Mucosa of gallbladder (tissue), 1 donor: ENCODE data around the gene PRKCZ. TPM values are rescaled to one million over a fixed set of nuclear protein-coding genes. Genes with fewer than 3 reads are reported as not detected.
A peak's percentile ranks its signal among the peaks of the same experiment; 100 is the strongest.

ENCODE experiments used
- DNase-seq: peaks from one replicate; pipeline ENCODE4 v3.0.0-alpha.2; 2020; ENCODE audit warnings: low spot score
- total RNA-seq: library from RNA; stranded (reverse); gene quantifications from one replicate; pipeline ENCODE4 v1.2.1, GENCODE V29; 2021
- donor health status: DM: no; HTN: no; CAD: no.

Gene PRKCZ
- 29.8 TPM for total RNA-seq

DNA sequence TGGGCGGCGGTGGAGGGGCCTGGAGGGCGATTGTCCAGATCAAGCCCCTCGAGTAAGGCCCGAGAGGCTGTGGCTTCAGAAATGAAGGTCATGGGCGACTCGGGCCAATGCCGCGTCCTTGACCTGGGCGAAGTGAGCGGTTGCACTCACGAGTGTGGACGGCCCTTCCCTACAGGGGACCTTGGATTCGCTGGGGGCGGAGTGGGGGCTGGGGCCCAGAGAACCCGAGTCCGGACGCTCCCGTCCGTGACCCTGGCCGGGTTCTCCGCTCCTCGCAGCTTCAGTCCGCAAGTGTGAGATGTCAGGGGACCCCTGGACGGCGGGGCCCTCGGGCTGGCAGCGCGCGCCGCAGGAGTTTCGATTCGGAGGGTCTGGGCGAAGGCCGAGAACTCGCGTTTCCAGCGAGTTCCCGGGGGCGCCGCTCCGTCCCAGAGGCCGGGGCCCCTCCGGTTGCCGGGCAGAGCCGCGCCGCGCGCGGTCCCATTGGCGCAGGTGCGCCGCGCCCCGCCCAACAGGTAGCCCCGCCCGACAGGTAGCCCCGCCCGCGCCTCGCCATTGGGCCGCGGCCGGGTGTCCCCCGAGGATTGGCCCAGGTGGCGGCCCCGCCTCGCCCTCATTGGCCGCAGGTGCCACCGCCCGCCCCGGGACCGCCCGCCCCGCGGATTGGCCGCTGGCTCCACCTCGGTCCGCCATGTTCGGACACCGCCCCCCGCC, at the start of gene PRKCZ:
PRKCZ (plus strand) TSS at position 694 of the 714 bp plus-strand sequence. CDS start 220 bp downstream, outside the sequence.
- peak; percentile 92 for DNase-seq

DNA sequence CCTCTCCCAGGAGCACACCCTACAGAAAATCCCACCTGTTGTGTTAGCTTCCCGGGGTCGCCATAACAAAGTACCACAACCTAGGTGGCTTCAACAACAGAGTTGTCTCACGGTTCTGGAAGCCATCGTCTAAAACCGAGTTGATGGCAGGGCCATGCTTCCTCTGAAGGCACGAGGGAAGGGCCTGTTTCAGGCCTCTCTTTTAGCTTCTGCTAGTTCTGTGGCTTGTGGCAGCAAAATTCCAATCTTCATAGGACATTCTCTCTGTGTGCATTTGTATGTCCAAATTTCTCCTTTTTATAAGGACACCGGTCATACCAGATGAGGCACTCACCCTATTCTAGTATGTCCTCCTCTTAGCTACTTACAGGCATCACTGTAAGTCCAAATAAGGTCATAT, 49.8 kb upstream of the PRKCZ start:
- no peak for DNase-seq

- DNase-seq, result no peak
Measured at GRCh38 chr1:2000850-2001249, 49.4 kb upstream of the PRKCZ start.

DNA sequence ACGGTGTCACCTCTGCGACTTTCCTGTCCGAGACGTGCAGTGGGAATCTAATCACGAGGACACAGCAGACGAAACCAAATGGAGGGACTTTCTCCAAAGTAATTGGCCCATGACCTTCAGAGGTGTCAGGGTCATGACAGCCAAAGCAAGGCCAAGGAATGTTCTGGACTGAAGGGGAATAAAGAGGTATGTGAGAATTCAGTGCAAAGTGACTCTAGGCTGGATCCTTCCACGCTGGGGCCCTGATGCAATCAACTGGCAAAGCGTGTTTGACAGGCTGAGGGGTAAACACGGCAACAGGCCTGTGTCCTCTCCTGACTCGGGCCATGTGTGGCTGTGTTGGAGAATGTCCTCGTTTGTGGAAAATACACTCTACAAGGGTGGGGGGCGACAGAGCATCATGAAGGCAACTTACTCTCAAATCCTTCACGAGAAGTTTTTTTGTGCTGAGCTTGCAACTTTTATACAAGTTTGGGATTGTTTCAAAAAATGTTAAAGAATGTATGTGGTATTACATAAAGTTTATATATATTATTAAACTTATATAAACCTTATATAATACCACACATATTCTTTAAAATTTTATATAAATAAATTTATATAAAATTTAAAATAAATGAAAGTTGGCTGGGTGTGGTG, 48.3 kb upstream of the PRKCZ start:
- no peak for DNase-seq

DNA sequence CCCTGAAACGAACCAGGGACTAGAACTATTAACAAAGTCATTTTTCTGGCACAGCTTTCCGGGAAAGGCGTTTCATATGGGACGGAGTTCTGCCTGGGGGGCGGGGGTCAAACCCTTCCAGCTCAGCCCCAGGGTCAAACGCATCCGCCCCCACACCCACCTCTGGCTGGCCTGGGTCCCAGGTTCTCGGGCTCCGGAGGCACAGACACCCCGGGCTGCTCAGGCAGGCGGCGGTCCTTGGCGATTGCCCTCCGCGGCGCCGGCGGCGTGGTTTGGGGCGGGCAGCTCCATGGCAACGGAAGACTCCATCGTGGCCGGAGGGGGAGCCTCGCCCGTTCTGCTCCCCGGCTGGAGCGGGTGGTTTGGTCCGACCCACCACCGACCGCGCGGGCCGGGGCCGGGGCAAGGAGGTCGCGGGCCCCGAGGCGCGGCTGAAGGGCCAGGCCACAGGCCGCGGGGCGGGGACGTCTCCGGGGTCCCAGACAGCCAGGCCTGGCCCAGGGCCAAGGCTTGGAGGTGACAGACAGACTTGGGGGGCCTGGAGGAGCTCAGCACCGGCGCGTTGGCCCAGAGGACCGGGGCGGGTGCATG, 46.6 kb upstream of the PRKCZ start, which contains the start of gene CFAP74:
CFAP74 (minus strand) TSS at position 246 of the 591 bp plus-strand sequence. CDS start 12,830 bp downstream, outside the sequence.
- no peak for DNase-seq

DNA sequence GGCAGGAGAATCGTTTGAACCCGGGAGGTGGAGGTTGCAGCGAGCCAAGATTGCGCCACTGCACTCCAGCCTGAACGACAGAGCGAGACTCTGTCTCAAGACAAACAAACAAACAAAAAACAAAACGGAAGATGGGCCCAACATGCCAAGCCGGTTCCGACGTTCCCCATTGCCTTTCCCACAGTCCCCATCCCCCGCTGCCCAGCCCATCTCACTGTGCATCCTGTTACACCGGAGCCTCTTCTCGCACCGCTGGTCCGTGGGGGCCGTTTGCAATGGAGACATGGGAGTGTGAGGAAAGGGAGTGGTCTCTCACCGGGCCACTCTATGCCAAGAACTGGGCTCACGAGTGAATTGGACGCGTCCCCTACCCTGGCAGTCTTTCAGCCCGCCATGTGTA, 45.4 kb upstream of the PRKCZ start:
- DNase-seq, result no peak

DNA sequence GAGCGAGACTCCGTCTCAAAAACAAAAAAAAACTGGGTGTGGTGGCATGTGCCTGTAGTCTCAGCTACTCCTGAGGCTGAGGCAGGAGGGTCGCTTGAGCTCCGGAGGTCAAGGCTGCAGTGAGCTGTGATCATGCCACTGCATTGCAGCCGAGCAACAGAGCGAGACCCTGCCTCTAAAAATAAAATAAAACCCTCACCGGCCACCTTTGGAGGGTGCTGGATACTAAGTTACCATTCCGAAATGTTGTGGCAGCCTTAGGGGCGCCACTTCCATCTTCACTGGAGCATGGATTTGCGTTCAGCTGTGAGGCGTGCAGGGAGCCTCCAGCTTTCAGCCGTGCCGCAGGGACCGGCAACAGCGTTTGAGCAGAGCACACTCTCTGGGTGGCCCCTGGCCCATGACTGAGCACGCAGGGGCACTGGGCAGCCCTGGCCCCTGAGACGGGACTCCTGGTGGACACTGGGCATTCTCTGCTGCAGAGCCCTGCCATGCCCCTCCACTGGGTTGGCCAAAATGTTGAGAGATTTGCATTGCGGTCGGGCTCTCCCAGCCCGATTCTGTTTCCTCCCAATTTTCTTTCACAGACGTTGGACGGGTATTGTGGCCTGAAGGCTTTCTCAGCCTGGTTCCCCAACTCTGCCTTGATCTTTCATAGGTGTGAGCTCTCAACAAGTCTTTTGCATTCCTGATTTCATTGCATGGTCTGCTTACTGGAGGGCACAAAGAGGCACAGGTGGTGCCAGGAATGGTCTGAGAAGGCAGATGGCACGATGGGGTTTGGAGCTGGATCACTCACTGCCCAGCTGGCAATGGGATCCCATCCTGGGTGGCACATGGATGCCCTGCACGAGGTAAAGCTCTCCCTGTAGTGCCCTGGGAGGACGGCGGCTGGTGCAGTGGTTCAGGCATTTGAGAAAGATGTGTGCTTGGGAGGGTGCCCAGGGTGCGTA, 40.8 kb upstream of the PRKCZ start:
- DNase-seq, result no peak

DNA sequence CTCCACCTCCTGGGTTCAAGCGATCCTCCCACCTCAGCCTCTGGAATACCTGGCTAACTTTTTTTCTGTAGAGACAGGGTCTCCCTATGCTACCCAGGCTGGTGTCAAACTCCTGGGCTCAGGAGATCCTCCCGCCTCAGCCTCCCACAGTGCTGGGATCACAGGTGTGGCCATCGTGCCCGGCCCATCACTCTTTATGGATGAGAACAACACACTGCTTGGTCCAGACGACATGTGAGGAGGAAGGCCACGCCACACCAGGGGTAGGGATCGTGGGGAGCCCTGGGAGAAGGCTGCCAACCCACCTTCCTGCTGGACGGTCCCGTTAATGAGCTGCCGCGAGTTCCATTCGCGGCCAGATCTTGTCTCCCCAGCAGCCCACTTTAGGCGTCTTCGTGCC, 36.0 kb upstream of the PRKCZ start:
- no peak for DNase-seq

GRCh38 chr1:2014741-2015735, 35.2 kb upstream of the PRKCZ start:
- DNase-seq, result no peak

DNA sequence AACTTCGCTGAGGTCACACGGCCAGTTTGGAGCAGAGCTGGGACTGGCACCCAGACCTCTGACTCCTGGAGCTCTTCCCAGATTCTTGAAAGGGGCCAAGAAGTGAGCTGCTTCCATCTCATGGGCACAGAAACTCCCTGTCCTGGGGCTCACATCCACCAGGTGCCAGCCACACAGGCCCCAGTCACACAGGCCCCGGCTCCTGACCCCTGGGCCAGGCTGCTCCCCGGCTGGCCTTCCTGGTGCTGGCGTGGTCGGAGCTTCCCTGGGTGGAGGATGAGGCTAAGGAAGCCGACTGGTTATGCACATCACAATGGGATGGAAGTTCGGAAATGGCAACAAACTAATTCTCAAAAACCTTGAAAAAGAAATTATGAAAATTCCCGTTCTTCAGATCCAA, 34.1 kb upstream of the PRKCZ start:
- no peak for DNase-seq

DNA sequence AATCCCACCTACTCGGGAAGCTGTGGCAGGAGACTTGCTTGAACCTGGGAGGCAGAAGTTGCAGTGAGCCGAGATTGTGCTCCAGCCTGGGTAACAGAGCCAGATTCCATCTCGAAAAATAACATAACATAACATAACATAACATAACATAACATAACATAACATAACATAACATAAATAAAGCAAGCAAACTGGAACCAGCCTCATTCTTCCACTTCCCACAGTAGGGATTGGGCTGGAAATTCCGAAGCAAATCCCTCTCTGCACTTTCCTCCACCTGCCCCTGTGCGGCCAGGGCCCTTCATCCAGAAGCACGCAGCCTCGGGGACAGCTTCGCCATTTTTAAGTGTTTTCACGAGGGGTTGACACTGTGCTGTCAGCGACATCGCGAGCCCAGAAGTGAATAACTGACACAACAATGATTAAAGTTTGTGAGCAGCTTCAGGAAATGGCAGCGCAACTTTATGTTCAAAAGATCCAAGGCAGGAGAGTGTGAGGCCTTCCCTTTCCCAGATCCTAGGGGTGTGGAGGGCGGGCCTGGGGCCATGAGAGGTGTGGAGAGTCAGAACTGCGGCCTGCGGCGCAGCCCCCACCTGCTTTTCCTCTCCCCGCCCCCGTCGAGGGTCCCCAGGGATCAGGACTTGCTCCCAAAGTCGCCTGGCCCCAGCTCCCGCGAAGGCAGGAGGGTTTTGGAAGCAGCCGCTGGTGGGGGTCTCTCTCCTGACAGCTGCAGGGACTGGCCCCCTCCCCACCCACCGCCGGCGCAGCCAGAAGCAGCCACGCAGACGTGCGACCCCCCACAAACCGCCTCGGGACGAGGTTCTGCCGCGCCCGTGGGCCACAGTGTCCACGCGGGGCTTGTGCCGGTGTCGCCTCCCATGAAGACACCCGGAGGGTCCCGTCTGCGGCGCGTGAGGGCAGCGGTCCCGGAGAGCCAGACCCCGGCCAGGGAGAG, 31.7 kb upstream of the PRKCZ start:
- DNase-seq, result no peak

DNA sequence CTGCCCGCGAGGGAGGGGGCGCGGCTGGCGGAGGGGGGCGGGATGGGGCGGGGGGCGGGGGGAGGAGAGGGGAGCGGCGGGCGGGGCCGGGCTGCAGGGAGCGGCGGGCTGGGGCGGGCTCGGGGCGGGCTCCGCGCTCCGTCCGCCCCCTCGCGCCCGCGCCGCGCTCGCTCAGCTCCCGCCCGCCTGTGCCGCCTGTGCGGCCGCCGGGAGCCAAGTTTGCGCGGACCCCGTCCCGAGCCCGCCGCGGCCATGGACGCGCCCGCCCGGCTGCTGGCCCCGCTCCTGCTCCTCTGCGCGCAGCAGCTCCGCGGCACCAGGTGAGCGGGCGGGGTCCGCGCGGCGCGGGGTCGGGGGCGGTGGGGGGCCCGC, 31.1 kb upstream of the PRKCZ start, which contains the start of gene GABRD:
GABRD (plus strand) TSS at position 174 of the 372 bp plus-strand sequence; CDS start at position 253, 79 bp downstream.
- no peak for DNase-seq

DNA sequence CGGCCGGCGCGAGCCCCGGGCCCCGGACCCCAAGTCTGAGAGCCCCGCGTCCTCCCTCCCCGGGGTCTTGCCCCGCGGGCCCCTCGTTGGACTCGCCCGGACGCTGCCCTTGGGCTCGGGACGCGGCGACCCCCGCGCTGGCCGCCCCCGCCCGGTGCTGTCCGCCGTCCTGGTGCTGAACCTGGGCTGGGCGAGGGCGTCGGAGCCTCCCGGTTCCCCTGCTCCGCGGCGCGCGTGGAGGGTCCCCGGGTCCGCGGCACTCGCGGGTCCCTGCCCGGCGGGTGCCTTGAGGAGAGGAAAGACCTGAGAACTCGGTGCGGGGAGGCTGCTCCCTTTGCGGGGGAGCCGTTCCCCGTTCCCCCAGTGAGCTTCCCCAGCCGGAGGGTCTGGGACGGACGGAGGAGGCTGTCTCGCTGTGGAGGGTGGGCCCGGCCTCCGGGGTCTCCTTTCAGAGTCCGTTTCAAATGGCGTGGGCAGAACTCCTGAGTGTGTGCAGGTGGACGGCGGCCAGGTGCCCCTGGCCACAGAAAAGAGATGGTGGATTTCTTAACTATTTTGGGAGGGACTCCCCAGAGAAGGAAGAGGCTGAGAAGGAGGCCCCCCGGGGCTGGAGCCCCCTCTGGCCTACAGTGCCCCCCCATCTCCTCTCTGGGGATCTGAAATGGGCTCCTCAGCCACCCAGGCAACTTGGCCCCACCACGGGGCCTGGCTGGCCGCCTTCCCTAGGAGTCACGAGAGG, 30.5 kb upstream of the PRKCZ start:
- DNase-seq, result no peak

DNA sequence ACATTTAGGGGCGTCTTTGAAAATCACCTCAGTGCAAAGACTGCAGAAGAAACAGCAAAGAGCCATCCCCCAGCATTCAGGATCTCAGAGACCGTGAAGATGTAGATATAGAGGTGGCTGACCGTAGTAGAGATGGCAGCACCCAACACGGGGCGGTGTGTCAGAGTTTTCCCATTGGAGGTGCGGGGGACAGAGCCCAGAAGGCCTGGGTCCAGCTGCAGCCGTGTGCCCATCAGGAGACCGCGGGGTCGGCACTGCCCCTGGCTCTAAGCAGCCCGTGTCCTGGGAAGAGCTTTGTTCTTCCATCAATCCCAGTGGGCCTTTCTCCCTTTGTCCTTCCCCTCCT, 29.9 kb upstream of the PRKCZ start:
- no peak for DNase-seq

- DNase-seq, result no peak
Measured at GRCh38 chr1:2021550-2021949, 28.7 kb upstream of the PRKCZ start.

DNA sequence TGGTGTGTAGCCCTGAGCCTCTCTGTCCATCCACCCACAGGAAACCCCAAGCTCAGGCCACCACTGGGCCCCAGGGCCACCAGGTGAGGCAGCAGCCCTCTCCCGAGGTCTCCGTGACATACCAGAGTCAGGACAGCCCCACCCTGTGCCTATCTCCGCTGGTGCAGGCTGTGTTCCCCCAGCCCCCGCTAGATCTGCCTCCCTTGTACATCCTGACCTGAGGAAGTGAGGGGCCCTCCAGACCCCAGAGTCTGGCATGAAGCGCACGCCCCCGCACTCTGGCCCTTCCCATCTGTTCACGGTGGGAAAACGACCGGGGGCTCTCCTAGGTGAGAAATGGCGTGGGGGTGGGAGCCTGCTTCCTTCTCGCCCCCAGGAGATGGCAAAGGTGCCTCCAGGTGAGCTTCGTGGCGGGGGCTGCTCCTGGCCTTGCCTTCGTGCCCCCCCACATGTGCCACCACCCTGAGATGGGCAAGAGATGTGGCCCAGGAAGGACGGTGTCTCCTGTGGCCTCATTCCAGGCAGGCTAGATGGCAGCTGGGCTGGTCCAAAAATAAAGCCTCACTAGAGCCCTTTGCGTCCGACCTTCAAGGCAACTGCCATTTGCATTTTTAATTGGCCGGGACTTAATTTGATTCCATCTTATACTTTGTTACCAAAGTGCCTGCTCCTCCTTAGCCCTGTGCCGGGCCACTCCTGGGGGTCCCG, 28.0 kb upstream of the PRKCZ start:
- no peak for DNase-seq

DNA sequence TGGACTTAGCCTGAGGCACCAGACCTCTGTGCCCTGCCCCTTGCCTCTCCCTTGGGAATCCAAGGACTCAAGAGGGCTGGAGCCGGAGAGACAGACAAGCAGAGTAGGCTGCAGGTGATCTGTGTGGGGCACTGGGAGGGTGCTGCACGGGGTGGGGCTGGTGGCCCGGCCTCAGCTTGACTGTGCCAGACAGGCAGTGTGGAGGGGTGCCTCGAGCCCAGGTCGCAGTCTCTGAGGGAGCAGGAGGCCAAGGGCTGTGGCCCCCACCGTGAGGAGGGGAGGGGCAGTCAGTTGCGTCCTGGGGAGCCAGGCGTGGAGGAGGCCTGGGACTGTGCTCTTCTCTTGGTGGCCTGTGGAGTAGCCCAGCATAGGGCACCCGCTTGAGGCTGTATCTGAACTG, 27.0 kb upstream of the PRKCZ start:
- DNase-seq, result no peak

DNA sequence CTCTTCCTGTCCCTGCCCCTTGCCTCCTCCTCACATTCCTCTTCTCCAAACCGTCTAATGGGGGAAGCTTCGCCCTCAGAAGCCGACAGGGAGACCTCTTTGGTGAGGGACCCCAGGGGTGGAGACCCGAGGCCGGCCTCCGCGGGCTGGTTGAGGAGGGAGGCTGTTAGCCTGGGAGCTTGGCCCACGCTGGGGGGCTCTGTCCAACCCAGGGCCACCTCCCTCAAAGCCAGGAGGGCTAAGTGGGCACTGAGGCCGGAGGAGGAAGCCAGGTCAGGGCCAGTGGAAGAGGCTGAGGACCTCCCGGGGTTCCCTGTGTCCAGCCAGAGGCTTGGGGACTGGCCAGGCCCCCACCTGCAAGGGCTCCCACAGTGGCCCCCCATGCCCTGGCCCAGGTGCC, 25.8 kb upstream of the PRKCZ start:
- no peak for DNase-seq
